D341Med (cell line): ENCODE measurements around the gene MNDA.

Experiments used
- DNase-seq: peaks from one replicate; pipeline ENCODE4 v3.0.0; 2012; ENCODE audit warnings: low spot score

The MNDA gene

DNA sequence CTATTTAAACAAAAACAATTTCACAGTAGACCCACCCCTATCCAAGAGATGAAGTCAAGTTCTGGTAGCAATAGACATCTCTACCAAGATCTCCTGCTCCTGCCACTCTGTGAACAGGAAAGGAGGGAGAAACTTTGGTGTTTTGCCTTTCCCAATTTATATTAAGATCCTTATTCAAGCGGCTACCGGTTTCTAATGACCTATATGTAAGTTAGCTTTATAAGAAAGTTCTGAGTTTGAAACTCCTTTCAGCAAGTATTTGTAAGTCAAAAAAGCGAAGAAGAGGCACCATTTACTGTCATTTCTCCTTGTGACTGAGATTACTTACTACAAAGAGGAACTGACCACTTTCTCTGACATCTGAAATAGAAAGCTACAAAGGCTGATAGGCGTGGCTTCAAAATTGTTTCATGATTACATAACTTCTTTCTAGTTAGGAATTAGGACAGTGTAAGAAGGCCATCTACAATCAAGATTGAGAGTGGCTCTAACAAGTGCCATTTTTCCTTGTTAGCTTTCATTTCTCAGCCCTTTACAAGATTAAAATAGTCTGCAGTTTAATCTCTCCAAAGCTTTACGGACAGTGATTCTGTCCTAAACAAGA lies at the start of gene MNDA:
Gene MNDA (plus strand): TSS at position 448 of the 604 bp plus-strand sequence. CDS start 10,803 bp downstream, outside the sequence.
- no peak for DNase-seq

- no peak for DNase-seq
Measured at GRCh38 chr1:158793604-158794003, 37.5 kb upstream of the MNDA start.

- no peak for DNase-seq
Measured at GRCh38 chr1:158794247-158794646, 36.9 kb upstream of the MNDA start.

- no peak for DNase-seq
Measured at GRCh38 chr1:158798531-158798930, 32.6 kb upstream of the MNDA start.

DNA sequence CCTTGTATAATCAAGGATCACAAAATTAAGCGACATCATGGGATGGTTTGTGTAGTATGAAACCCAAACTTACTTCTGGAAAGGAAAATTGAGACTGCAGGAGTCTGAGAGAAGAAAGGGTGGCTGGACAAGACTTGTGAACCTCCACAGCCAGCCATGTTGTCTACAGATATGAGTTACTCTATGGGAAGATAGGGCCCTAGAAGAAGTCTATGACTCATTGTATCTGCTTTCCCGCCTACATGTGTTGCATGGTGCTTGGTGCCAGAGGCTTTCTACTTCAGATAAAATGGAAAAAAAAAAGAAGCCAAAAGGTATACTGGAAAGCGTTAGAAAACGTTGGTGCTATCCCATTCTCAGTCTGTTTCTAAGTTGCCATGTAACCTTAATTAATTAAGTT lies 31.5 kb upstream of the MNDA start:
- no peak for DNase-seq

GRCh38 chr1:158800526-158800925 lies 30.6 kb upstream of the MNDA start:
- DNase-seq, result no peak

GRCh38 chr1:158801396-158801795 lies 29.8 kb upstream of the MNDA start:
- no peak for DNase-seq

GRCh38 chr1:158803678-158804077 lies 27.5 kb upstream of the MNDA start:
- no peak for DNase-seq

- no peak for DNase-seq
Measured at GRCh38 chr1:158806916-158807536, 24.1 kb upstream of the MNDA start.

DNA sequence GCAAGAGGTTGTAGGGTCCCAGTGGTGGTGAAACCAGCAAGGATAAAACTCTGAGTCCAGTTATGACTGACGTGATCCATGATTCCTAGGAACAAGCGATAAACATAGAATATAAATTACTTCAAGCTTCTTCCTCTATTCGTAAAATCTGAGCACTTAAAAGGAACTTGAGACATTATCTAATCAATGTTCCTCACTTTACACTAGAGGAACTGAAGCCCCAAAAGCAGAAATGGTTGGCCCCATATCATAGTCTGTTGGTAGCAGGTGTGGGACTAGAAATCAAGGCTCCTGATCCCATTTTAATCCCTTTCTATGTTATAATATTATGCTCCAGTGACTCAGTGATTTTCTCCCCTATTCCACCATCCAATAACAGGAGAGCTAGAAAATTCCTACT lies 21.9 kb upstream of the MNDA start:
- DNase-seq, result no peak

DNA sequence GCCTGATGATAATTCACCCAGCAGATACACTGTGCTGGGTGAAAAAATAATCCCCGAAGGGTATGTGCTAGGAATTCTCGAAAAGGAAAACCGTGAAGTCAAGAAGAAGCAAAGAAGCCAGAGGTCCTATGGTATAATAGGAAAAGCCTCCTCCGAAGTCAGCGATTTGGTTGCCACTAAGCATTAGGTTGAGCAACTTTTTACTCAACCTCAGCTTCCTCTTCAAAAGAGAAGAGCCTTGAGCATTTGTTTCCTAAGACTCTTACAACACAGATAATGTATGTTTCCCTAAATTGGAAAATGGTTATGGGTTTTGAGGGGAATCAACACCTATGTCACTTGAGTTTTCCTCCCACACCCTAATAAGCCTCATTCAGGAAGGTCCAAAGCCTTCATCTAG lies 21.3 kb upstream of the MNDA start:
- DNase-seq, result no peak

DNA sequence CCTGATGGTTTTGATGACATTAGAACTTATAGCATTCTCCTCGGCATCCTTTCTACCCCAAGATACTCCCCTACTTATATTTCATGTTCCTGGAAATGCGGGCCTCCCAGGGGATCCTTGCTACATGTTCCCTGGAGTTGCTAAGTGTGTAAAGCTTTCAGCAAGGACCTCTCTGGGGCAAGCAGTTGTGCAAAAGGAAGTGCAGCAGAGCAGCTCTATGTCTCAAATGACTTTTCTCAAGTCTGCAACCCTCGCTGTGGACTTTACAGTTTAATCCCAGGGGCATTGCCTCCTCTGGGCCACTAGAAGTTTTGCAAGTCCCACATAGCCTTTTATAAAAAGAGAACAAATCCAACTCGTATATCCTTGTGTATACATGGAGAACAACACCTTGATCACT lies 20.8 kb upstream of the MNDA start:
- no peak for DNase-seq

GRCh38 chr1:158812336-158812735 lies 18.8 kb upstream of the MNDA start:
- no peak for DNase-seq

GRCh38 chr1:158813164-158813563 lies 18.0 kb upstream of the MNDA start:
- no peak for DNase-seq

- DNase-seq, result no peak
Measured at GRCh38 chr1:158814970-158815369, 16.2 kb upstream of the MNDA start.

GRCh38 chr1:158818560-158818959 lies 12.6 kb upstream of the MNDA start:
- DNase-seq, result no peak

DNA sequence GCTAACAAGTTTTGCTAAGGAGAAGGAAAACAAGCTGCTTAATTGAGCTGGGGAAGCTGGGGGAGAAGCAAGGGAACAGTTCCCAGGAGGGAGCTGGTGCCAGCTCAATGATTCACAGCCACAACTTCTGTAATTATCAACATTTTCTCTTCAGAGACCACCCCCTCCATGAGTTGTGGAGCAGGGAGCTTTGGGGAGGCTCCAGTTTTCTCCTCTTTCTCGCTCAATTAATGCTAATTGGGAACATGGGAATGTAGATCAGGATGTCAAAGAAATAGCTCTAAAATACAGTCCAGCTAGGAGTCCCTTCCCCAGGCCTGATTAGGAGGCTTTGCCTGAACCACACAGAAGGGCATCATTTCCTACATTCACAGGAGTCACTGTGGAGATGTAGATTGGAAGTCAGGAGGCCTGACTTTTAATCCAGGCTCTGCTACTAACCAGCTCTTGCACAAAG lies 12.1 kb upstream of the MNDA start:
- no peak for DNase-seq

GRCh38 chr1:158819461-158820443 lies 11.4 kb upstream of the MNDA start:
- no peak for DNase-seq

GRCh38 chr1:158821723-158822122 lies 9.4 kb upstream of the MNDA start:
- DNase-seq, result no peak

DNA sequence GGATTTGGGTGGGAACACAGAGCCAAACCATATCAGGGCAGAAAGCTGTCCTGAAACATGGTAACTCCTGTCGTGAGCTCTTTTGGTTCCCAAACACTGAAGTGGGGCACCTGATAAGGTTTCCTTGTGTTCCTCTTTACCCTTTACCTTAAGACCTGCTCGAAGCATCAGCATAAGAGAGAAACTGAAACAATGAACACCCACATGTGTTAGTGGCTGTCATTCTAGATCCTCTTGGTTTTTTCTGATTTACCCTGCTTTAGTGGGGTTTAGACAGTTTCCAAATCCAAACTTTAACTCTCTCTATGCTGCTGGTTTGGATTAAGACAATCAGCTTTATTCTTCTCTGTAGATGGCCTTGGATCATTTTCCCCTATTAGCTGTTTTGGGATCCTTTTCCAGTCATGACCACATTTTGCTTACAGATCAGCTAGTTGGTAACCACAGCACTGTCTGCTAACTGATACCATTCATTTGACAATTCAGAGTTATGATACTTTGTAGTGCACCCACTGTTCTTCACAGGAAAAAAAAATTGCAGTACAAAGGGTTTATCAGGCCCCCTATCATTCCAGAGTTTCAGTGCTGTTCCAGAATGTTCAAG lies 975 bp upstream of the MNDA start:
- no peak for DNase-seq

GRCh38 chr1:158833264-158833663 lies 2.1 kb downstream of the MNDA start:
- DNase-seq, result no peak

DNA sequence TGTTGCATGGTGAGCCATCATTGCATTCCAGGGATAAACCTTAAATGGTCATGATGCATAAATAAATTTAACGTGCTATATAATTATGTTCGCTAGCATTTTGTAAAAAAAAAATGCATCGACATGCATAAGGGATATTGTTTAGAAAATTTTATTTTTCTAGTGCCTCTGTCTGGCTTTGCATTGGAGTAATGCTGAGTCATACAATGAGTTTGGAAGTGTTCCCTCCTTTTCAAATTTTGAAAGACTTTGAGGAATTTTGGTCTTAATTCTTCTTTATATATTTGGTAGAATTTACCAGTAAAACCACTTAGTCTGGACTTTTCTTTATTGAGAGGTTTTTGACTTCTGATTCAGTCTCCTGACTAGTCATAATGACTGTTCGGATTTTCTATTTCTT lies 4.9 kb downstream of the MNDA start:
- no peak for DNase-seq
